Gastrocnemius medialis (tissue), 4 donors: ENCODE measurements around the gene LGMN.

Source experiments
- POLR2A ChIP-seq, 2 donors: fragments of 450-650 bp; IDR thresholded peaks; one replicate each; pipeline ENCODE4 v1.6.1; 2017; ENCODE audit warnings: antibody characterized with exemption in 2 of 2, mild to moderate bottlenecking in 2 of 2, moderate library complexity in 2 of 2
- TF ChIP-seq, protein P1 (sequence below), 5 experiments: fragments of 450-650 bp in 3 of 5; fragments of 200-600 bp in 2 of 5; sonication (generic) in 2 of 5; IDR thresholded peaks in 4 of 5; conservative IDR thresholded peaks in 1 of 5; 1 replicate in 4 of 5; 2 replicates in 1 of 5; pipeline ENCODE4 v1.5.1; 2016 to 2019; ENCODE audit warnings: antibody characterized with exemption in 5 of 5, mild to moderate bottlenecking in 3 of 5, moderate library complexity in 3 of 5

- TF ChIP-seq, protein P1, sequence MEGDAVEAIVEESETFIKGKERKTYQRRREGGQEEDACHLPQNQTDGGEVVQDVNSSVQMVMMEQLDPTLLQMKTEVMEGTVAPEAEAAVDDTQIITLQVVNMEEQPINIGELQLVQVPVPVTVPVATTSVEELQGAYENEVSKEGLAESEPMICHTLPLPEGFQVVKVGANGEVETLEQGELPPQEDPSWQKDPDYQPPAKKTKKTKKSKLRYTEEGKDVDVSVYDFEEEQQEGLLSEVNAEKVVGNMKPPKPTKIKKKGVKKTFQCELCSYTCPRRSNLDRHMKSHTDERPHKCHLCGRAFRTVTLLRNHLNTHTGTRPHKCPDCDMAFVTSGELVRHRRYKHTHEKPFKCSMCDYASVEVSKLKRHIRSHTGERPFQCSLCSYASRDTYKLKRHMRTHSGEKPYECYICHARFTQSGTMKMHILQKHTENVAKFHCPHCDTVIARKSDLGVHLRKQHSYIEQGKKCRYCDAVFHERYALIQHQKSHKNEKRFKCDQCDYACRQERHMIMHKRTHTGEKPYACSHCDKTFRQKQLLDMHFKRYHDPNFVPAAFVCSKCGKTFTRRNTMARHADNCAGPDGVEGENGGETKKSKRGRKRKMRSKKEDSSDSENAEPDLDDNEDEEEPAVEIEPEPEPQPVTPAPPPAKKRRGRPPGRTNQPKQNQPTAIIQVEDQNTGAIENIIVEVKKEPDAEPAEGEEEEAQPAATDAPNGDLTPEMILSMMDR (IDR thresholded peaks at IDR 0.05 in 4 of 5, conservative IDR thresholded peaks at IDR 0.05 in 1 of 5) = no peak
- TF ChIP-seq POLR2A (IDR thresholded peaks at IDR 0.05) = no peak
Observed at GRCh38 chr14:92695562-92695961, 52.9 kb downstream of the LGMN start.
